ENCODE data around the gene PPP1R3D.

Gene PPP1R3D

GRCh38 chr20:59948212-59948611, 8.1 kb upstream of the PPP1R3D start:
- no peak for DNase-seq (ENCODE audit: low read depth)

GRCh38 chr20:59947376-59947775, 7.3 kb upstream of the PPP1R3D start:
- no peak for DNase-seq (ENCODE audit: low read depth)

DNA sequence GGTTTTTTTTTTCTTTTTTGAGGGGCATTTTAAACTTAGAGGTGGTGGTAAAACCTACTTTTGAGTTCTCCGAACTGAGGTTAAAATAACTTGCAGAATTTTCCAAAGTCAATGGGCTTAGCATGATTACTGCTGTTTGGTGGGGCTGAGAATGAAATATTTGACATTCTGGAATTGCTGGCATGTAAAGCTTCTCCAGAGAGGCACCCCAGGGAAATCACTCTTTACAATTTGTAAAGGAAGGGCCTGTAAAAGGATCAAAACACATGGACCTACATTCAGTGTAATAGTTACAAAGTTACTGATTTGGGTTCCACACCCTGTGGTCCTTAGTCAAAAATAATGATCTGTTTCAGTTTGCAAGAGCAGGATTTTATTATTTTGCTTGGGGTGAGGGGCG, 5.6 kb upstream of the PPP1R3D start:
- DNase-seq (ENCODE audit: low read depth) = no peak

DNA sequence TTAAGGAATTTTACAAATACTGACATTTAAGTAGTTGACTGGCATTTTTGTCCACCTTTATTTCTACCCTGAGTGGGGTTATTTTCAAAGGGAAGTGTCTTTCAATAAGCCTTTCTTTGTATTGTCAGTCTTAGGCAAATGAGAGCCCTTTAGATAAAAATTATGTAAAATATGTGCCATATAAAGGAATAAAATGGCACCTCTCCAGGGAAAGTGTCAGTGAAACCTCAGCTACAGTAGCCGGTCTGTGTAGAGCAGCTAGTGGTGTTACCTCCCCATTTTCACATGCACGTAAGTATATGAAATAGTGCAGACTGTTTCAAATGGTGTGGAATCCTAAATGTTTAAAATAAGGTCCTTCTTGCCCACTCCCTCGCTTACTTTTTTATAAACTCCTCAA, 5.1 kb upstream of the PPP1R3D start:
- no peak for DNase-seq (ENCODE audit: low read depth)

DNA sequence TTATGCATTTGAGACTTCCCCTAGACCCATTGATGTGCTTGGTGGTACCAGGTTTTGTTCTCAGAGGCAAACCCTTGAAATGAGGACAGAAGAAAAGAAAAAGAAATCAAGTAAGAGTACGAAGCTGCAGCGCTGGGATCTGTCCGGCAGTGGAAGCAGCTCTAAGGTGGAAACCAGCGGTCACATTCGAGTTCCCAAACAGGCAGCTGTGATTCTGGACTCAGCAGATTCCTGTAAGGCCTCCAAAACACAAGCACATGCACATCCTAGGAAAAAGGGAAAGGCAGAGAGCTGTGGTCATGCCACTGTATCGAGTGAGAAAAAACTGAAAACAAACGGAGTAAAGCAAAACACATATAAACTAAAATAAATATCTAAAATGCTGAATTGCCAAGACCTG, 4.6 kb upstream of the PPP1R3D start:
- no peak for DNase-seq (ENCODE audit: low read depth)

- no peak for DNase-seq (ENCODE audit: low read depth)
Observed at GRCh38 chr20:59942245-59942644, 2.1 kb upstream of the PPP1R3D start.

DNA sequence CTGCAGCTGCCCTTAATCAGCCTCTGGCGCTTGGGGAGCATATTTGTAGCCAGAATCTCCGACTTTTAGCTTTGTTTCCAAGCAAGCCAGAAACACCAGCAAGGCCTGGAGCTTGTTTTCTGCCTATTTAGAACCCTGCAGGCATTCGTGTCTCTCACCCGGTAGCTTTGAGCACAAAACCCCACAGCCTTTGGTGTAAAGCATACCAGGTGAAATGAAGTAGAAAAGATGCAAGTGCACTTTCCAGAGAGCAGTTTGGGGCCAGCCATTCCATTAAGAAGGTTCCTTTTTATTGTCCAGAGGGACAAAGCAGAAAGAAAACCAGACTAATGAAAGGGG, 820 bp upstream of the PPP1R3D start:
- DNase-seq (ENCODE audit: low read depth) = no peak

DNA sequence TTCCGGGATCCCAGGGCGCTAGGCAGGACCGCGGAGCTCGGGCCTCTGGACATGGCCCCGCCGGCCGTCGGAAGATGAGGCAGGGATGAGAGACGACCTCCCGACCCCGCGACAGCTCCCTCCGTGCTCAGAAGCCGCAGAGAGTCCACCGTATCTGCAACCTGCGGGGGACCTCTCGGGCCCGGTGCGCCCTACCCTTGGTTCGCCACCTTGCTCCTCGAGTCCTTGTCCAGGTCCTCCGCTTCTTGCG, 301 bp downstream of the PPP1R3D start:
- no peak for DNase-seq (ENCODE audit: low read depth)

DNA sequence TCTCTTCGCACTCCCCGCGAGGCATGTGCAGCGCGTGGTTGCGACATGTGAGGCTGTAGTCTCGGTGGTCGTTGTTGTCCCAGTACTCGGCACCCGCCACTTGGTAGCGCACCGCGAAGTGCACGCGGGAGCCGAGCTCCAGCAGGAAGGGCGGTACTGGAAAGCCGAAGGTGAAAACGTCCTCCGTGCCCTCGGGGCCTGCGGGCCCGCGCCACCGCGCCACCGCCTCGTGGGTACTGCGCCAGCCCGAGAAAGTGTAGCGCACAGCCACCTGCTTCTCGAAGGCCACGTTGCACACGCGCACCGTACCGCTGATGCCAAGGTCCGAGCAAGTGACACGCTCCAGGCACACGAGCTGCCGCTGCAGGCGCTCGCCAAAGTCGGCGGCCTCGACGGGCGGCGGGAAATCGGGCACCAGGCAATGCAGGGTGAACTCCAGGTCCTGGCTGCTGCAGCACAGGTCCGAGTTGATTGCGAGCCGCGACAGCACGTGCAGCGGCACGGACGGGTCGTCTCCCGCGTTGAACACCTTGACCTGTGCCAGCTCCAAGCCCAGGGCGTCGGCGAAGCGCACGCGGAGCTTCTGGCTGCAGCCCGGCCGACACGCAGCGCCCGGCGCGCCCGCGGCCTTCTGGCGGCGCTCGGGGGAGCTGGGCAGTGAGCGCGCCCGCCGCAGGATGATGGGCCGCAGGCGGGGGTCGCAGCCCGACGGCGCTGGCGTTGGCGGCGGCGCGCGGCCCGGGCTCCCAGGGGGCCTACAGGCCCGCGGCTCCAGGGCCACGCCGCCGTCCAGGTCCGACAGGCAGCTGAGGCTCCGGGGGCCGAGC, 840 bp downstream of the PPP1R3D start:
- DNase-seq (ENCODE audit: low read depth) = no peak

- DNase-seq (ENCODE audit: low read depth) = no peak
Observed at GRCh38 chr20:59938696-59939051, 1.4 kb downstream of the PPP1R3D start.

DNA sequence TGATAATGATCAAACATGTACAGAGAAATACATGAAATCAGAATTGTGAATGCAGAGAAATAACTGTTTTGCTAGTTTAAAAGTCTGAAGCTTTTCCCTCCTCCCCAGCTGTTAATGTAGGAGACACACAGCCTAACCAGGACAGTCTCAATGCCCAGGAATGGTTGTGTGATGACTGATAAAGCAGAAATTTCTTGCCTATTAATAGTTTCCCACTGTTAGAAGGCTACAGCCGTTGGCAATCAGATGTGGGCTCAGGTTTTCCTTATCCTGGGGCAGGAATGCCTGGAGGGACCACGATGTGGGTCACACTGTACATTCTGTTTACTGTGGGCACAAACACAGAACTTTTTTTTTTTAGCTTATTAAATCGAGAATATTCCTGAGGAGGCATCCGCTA, 1.9 kb downstream of the PPP1R3D start:
- no peak for DNase-seq (ENCODE audit: low read depth)

DNA sequence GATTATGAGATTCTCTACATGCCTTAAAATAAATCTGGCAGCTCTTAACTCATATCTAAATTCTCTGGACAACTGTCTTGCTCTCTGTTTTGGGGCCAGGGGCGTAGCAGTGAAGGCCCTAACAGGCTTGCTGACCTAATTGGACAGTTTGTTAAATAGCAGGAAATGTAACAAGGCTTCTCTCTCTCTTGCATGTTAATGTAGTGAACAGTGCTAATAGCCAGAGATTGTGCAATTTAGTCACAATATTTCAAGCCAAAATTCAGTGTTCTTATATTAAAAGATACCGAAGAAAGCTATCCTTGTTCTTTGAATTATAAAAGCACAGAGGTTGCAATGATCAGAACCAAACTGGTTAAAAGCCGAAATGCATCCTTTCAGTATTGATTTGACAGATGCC, 3.0 kb downstream of the PPP1R3D start:
- no peak for DNase-seq (ENCODE audit: low read depth)

- no peak for DNase-seq (ENCODE audit: low read depth)
Observed at GRCh38 chr20:59936409-59936808, 3.7 kb downstream of the PPP1R3D start.

- no peak for DNase-seq (ENCODE audit: low read depth)
Observed at GRCh38 chr20:59935457-59936185, 4.5 kb downstream of the PPP1R3D start.

- no peak for DNase-seq (ENCODE audit: low read depth)
Observed at GRCh38 chr20:59933849-59934585, 6.1 kb downstream of the PPP1R3D start.

DNA sequence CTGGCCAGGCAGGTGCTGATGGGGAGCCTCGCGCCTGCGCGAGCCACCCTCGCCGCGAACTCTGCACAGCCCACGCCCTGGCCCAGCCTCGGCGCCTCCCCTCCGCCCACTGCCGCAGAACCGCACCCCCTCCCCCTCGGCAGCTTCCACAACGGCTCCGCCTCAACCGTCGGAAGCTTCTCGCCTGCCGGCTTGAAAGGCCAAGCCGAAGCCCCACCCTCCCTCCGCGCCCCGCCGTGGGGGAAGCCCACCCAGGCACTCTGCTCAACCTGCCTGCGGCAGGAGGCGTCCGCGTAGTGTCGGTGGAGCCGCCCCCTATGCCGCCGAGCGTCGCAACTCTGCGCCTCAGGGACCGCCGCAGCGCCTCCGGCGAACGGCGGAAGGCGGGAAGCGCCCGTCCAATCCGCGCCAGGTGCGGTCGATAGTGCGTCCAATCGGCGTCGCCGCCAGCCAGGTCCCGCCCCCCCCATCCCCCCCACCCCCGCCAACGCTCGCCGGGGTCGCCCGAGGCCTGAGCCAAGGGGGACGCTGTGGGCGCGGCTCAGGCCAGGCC, 6.7 kb downstream of the PPP1R3D start, which contains the start of gene SYCP2:
SYCP2 (minus strand) TSS at position 342 of the 553 bp plus-strand sequence. CDS start 11,224 bp downstream, outside the sequence.
- no peak for DNase-seq (ENCODE audit: low read depth)

- no peak for DNase-seq (ENCODE audit: low read depth)
Observed at GRCh38 chr20:59932616-59933295, 7.3 kb downstream of the PPP1R3D start.

- DNase-seq (ENCODE audit: low read depth) = no peak
Observed at GRCh38 chr20:59931511-59932312, 8.4 kb downstream of the PPP1R3D start.

DNA sequence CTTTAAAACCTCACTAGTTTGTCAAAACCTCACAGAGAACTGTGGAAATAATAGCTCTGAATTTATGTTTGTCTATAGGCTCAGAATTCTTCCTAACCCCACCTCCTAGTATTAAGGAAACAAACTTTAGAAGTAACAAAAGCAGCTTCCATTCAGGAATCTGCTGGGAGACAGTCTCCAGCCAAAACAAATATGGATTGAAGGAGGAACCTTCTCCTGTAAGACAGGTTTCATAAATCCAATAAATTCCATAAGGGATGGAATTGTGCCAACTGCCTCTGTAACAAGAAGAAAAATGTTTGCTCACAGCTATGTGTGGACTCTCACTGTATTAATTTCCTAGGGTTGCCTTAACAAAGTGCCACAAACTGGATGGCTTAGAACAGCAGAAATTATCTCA, 14.2 kb downstream of the PPP1R3D start:
- DNase-seq (ENCODE audit: low read depth) = no peak

DNA sequence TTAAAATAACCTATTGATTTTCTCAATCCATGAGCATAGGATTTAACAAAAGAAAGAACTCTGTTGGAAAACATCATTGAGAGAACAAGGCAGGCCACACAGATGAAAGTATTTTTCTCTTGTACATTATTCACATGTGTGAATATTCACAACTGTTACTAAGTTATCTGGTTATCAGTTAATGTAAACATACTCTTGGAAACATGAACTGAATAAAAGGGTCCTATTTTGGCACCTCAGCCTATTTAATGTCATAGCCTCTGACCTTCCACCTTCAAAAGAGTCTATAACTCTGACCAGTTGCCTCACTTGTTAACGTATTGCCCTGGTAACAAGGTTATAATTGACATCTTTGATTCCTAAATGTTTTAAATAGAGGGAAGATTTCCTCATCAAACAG, 14.7 kb downstream of the PPP1R3D start:
- DNase-seq (ENCODE audit: low read depth) = no peak

- no peak for DNase-seq (ENCODE audit: low read depth)
Observed at GRCh38 chr20:59923514-59923913, 16.6 kb downstream of the PPP1R3D start.

DNA sequence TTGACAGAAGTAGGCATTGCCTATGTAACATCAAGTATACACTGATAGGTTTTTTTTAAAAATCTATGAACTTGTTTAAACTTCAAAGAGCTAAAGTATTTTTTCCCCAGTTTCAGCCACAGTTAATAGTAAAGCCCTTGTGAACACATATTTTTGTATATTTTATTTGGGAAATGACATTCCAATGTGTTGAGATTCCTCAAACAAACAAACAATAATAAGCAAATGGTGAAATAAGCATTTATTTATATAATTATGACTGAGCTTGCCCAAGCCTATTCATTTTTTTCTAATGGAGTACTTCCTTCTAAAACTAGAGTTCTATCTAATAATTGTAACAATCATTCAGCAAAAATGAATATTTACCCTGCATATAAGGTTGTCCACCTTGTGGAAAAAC, 19.2 kb downstream of the PPP1R3D start:
- DNase-seq (ENCODE audit: low read depth) = no peak

All from fibroblast of the conjunctiva (primary cell).